Body of pancreas (tissue), 4 donors: Measurements from ENCODE around the gene RUNX3.

Experiments
- POLR2A ChIP-seq, 3 donors: fragments of 450-650 bp; IDR thresholded peaks; one replicate each; pipeline ENCODE4 v1.6.1; 2016; ENCODE audit warnings: antibody characterized with exemption in 3 of 3, mild to moderate bottlenecking in 2 of 3
- TF ChIP-seq, protein P1 (sequence below), 7 experiments: fragments of 450-650 bp in 4 of 7; fragments of 200-600 bp in 3 of 7; sonication (generic) in 3 of 7; IDR thresholded peaks; one replicate each; pipeline ENCODE4 v1.5.1; 2016 to 2019; ENCODE audit warnings: antibody characterized with exemption in 7 of 7

- TF ChIP-seq, protein P1, sequence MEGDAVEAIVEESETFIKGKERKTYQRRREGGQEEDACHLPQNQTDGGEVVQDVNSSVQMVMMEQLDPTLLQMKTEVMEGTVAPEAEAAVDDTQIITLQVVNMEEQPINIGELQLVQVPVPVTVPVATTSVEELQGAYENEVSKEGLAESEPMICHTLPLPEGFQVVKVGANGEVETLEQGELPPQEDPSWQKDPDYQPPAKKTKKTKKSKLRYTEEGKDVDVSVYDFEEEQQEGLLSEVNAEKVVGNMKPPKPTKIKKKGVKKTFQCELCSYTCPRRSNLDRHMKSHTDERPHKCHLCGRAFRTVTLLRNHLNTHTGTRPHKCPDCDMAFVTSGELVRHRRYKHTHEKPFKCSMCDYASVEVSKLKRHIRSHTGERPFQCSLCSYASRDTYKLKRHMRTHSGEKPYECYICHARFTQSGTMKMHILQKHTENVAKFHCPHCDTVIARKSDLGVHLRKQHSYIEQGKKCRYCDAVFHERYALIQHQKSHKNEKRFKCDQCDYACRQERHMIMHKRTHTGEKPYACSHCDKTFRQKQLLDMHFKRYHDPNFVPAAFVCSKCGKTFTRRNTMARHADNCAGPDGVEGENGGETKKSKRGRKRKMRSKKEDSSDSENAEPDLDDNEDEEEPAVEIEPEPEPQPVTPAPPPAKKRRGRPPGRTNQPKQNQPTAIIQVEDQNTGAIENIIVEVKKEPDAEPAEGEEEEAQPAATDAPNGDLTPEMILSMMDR (IDR thresholded peaks at IDR 0.05): no peak
- TF ChIP-seq POLR2A (IDR thresholded peaks at IDR 0.05): no peak
Measured at GRCh38 chr1:24862775-24863483, 67.1 kb downstream of the RUNX3 start.
